T47D (cell line): ENCODE data around the gene MYL7.

Experiments used
- DNase-seq, 2 experiments: peaks; one replicate each; pipeline versions ENCODE4 v3.0.0 to v3.0.0-alpha.2; 2011 to 2012; ENCODE audit warnings: low read depth in 1 of 2, low spot score in 1 of 2
- JUND ChIP-seq: IDR thresholded peaks from 2 replicates; pipeline ENCODE4 v1.6.1; 2012; ENCODE audit warnings: low read depth
- in situ Hi-C: cut with HindIII; loops from 2 replicates; pipeline ENCODE4 v1.10.0; 2016; ENCODE audit warnings: low sequenced_read_pairs, low pct_unique_long_range_greater_than_20kb

MYL7 gene

GRCh38 chr7:44101303-44101965, 39.7 kb downstream of the MYL7 start:
- no peak for TF ChIP-seq JUND
- in situ Hi-C loops, result no loop called here
- DNase-seq, result no peak

DNA sequence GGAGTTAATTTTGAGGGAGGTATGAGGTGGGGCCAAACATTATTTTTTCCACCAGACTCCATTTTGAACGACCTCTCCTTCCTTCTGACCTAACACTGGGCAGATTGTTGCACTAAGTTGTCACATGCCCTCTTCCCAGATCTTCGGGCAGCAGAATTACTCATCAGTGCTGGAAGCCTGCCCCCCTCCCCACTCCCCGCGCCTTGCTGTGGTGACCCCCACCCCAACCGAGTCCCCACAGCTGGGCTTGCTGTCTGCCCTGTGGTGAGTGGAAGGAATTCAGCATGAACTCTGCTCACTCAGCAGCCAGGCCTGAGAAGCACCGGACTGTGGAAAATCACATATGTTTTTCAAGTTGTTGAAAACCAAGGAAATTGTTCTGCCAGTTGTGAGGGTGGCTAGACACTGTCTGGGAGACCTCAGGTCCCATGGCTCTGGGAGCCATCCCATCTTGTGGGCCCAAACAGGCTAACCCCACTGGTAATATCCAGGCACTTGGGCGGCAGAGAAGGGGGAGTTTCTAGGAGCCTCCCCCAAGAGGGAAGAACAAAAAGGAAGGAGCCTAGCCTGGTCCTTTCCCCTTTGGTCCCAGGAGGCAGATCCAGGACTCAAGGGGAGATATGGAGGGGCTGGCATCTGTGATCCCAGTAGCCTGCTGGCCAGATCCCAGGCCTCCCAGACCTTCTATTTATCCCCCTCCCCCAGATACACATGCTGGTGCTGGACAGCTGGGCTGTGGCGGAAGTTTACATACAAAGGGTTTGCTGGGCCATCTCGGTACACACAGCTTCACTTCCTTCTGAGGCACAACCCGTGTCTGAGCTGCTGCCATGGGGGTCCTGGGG, 40.5 kb downstream of the MYL7 start:
- DNase-seq, result no peak
- no peak for TF ChIP-seq JUND
- in situ Hi-C loops, result no loop called here

GRCh38 chr7:44099669-44100068, 41.5 kb downstream of the MYL7 start:
- in situ Hi-C loops, result no loop called here
- DNase-seq, result no peak
- no peak for TF ChIP-seq JUND

- in situ Hi-C loops, result no loop called here
- no peak for TF ChIP-seq JUND
Observed at GRCh38 chr7:44098092-44099068, 42.8 kb downstream of the MYL7 start.

DNA sequence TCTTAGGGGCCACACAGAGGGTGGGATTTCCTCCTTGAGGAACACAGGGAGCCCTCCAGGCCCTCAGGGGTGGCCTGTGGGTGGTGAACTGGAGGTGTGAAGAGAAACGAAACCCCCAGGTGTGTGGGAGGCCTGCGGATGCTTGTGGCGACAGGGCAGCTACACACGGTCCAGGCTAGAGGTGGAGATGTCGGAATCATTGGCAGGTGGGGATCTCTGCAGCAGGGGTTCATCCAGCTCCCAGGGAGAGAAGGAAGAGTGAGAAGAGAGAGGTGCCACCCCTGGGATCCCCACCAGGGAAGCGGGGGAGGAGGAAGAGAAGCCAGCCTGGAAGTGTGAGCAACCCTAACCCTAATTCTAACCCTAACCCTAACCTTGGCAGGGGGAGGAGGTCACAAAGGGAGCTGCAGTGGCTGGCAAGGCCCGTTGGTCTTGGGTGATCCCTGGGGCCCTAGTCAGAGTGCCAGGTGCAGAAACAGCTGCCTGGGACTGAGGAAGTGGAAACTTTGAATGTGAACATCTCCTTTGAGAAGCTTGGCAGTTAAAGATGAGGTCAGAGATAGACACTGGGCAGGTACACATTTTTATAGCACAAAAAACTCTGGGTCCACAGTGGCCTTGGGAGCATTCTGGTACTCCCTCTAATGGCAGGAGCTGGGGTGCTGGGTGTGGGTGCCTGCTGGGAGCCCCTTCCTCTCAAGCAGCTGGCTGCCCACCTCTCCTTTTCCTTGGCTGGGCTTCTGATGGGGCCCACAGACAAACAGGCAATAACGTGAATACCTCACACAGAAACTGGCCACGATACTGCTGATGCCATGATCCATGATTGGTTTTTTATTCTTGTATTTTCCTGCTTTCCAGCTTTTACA, 43.8 kb downstream of the MYL7 start:
- DNase-seq, result peak in 1 of 2 experiments; percentile 35
- in situ Hi-C loops, result no loop called here
- TF ChIP-seq JUND, result no peak

More at GRCh38 chr7:44098092-44099068, 42.8 kb downstream of the MYL7 start:
- no peak for DNase-seq

DNA sequence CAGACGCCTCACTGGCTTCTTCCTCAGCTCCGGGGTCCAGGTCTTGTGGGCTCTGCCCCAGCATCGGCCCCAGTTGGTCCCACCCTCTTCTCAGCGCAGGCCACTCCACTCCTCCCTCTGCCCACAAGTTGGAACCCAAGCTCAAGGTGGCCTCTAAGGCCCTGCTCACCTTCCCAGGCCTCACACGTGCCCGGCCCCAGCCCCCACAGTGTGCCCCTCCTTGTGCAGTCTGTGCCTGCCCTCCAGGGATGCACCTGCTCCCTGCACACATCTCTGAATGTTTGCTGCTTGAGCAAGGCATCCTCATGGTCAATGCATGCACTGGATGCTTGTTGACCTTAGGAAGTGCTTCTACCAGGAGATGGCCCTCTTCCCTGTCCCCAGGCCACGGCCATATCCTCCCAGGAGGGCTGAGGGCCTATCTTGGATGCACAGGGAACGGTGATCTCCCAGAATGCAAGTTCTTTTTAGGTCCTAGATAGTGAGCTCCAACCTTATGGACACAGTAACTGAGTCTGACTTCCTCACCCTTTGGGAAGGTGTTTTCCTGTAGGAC, 44.7 kb downstream of the MYL7 start:
- no peak for DNase-seq
- TF ChIP-seq JUND, result no peak
- in situ Hi-C loops, result no loop called here

GRCh38 chr7:44095781-44096180, 45.4 kb downstream of the MYL7 start:
- in situ Hi-C loops, result no loop called here
- no peak for TF ChIP-seq JUND
- DNase-seq, result no peak

DNA sequence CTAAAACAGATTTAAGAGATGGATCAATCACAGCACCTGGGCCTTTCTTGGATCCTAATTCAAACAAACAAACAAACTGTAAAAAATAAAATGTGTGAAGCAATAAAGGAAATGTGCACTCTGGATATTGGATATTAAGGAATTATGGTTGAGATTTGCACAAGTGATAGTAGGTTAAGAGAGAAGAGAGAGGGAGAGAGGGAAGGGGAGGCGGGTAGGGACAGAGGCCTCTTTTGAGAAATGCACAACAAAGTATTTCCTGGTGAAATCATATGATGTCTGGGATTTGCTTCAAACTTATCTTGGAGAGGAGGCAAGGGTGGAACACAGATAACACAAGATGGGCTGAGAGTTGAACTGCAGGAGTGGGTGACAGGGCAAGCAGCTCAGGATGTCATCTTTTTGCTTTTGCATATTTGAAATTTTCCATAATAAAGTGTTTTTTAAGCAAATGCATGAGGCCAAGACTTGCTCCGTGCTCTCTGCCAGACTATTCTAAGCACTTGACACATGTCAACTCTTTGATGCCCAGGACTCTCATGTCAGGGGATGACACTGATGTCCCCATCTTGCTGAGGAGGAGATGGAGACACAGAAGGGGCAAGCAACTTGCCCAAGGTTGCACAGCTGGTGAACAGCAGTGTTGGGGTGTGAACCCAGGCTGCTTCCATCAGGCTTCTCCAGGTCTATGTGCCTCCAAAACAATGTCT, 46.1 kb downstream of the MYL7 start:
- DNase-seq, result no peak
- in situ Hi-C loops, result no loop called here
- TF ChIP-seq JUND, result no peak

DNA sequence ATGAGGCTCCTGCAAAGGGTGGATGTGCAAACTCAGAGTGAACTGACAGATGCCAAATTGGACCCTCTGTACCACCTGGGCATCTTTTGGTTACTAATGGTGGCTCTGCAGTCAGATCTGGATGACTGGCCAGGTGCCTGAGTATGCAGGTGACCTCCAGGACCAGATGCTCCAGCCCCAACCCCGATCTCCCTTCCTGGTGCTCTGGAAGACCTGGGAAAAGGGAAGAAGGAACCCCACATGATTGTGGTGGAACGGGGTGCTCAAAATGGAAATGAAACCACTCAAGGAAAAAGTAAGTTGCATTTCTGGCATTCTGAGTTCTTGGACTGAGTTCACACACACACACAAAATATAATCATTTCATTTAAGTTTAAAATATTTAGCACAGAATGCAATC, 46.8 kb downstream of the MYL7 start:
- DNase-seq, result no peak
- no peak for TF ChIP-seq JUND
- in situ Hi-C loops, result no loop called here

- in situ Hi-C loops, result no loop called here
Observed at GRCh38 chr7:44093102-44093641, 48.0 kb downstream of the MYL7 start.

More at GRCh38 chr7:44093102-44093641, 48.0 kb downstream of the MYL7 start:
- peak in 1 of 2 experiments; percentile 47 for DNase-seq
- TF ChIP-seq JUND, result no peak
